NCI-H510A treated with DMSO at 0.1 percent for 48 hours (cell line): ENCODE results near the gene CPLX1.
A peak's percentile ranks its signal among the peaks of the same experiment; 100 is the strongest.
"Not testable (repeated sequence)": the region's sequence is repeated elsewhere in the genome, so short reads cannot be mapped to it uniquely, and the experiment has no call there.

Source experiments
- DNase-seq: peaks from one replicate; lab custom pipeline; 2025; lab: John Stamatoyannopoulos, UW

The CPLX1 gene

GRCh38 chr4:776743-777441 lies 49.0 kb downstream of the CPLX1 start:
- DNase-seq, result no peak

GRCh38 chr4:775485-775884 lies 50.4 kb downstream of the CPLX1 start:
- DNase-seq, result not testable (repeated sequence)

- DNase-seq, result not testable (repeated sequence)
Observed at GRCh38 chr4:774419-775092, 51.4 kb downstream of the CPLX1 start.

- DNase-seq, result no peak
Observed at GRCh38 chr4:773214-773613, 52.7 kb downstream of the CPLX1 start.

- DNase-seq, result no peak
Observed at GRCh38 chr4:772776-773175, 53.2 kb downstream of the CPLX1 start.

GRCh38 chr4:772118-772517 lies 53.8 kb downstream of the CPLX1 start:
- DNase-seq, result no peak

- DNase-seq, result no peak
Observed at GRCh38 chr4:771464-771863, 54.5 kb downstream of the CPLX1 start.

- DNase-seq, result no peak
Observed at GRCh38 chr4:770022-770421, 55.9 kb downstream of the CPLX1 start.

GRCh38 chr4:769511-769910 lies 56.4 kb downstream of the CPLX1 start:
- DNase-seq, result no peak

- DNase-seq, result no peak
Observed at GRCh38 chr4:768995-769394, 56.9 kb downstream of the CPLX1 start.

- no peak for DNase-seq
Observed at GRCh38 chr4:768076-768475, 57.9 kb downstream of the CPLX1 start.

- DNase-seq, result peak; percentile 16
Observed at GRCh38 chr4:766559-767283, 59.2 kb downstream of the CPLX1 start.

GRCh38 chr4:766152-766515 lies 59.8 kb downstream of the CPLX1 start:
- peak; percentile 4 for DNase-seq

GRCh38 chr4:764405-765169 lies 61.3 kb downstream of the CPLX1 start:
- no peak for DNase-seq

- no peak for DNase-seq
Observed at GRCh38 chr4:763922-764321, 62.0 kb downstream of the CPLX1 start.

GRCh38 chr4:763191-763810 lies 62.6 kb downstream of the CPLX1 start:
- DNase-seq, result no peak

- DNase-seq, result no peak
Observed at GRCh38 chr4:762211-763190, 63.4 kb downstream of the CPLX1 start.

- no peak for DNase-seq
Observed at GRCh38 chr4:761739-762138, 64.2 kb downstream of the CPLX1 start.

GRCh38 chr4:761086-761485 lies 64.8 kb downstream of the CPLX1 start:
- no peak for DNase-seq

GRCh38 chr4:760616-761015 lies 65.3 kb downstream of the CPLX1 start:
- DNase-seq, result no peak

- not testable (repeated sequence) for DNase-seq
Observed at GRCh38 chr4:759810-760209, 66.1 kb downstream of the CPLX1 start.
